ENCODE data around the gene METRN. TPM values are rescaled to one million over a fixed set of nuclear protein-coding genes. Genes with fewer than 3 reads are reported as not detected.

Gene METRN
- total RNA-seq, 4 donors from 2014 or later: 10.0 to 30.9 (median 15.8) TPM

DNA sequence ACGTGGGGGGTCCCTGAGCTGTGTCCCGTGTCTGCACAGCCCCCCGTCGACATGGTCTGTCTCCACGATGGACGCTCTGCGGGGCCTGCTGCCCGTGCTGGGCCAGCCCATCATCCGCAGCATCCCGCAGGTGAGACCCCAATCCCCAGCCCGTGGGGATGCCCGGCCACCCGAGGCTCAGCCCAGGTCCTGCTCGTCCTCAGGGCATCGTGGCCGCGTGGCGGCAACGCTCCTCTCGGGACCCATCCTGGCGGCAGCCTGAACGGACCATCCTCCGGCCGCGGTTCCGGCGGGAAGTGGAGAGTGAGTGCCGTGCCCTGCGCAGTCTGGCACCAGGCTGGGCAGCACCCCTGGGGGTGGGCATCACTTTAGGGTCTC lies 50.6 kb downstream of the METRN start:
- Histone ChIP-seq H3K36me3 (no peaks in the 10 kb centered on the region), H3K4me1 (peaks cover 9% of the 10 kb centered on the region), H3K27me3 (peaks cover 61% of the 10 kb centered on the region), H3K9me3 (no peaks in the 10 kb centered on the region), H3K27ac (no peak overlapping the region), H3K4me3 (no peak overlapping the region)
- 93% methylated on average over 13 of the region's 29 CpGs for WGBS
- DNase-seq (ENCODE audit: low spot score in 2 of 2): no peak
- TF ChIP-seq EP300 (IDR thresholded peaks at IDR 0.05): no peak
- TF ChIP-seq, protein P1, sequence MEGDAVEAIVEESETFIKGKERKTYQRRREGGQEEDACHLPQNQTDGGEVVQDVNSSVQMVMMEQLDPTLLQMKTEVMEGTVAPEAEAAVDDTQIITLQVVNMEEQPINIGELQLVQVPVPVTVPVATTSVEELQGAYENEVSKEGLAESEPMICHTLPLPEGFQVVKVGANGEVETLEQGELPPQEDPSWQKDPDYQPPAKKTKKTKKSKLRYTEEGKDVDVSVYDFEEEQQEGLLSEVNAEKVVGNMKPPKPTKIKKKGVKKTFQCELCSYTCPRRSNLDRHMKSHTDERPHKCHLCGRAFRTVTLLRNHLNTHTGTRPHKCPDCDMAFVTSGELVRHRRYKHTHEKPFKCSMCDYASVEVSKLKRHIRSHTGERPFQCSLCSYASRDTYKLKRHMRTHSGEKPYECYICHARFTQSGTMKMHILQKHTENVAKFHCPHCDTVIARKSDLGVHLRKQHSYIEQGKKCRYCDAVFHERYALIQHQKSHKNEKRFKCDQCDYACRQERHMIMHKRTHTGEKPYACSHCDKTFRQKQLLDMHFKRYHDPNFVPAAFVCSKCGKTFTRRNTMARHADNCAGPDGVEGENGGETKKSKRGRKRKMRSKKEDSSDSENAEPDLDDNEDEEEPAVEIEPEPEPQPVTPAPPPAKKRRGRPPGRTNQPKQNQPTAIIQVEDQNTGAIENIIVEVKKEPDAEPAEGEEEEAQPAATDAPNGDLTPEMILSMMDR (IDR thresholded peaks at IDR 0.05): no peak
- no peak for TF ChIP-seq POLR2AphosphoS5 (IDR thresholded peaks at IDR 0.05)
- no peak for TF ChIP-seq POLR2A (IDR thresholded peaks at IDR 0.05)

- DNase-seq (ENCODE audit: low spot score in 2 of 2): no peak
- no peaks in the 10 kb centered on the region for H3K9me3 ChIP-seq
- WGBS: 84% methylated on average over 23 of the region's 29 CpGs
- peaks cover 66% of the 10 kb centered on the region for H3K27me3 ChIP-seq
- TF ChIP-seq, protein P1 (IDR thresholded peaks at IDR 0.05): no peak
- TF ChIP-seq POLR2AphosphoS5 (IDR thresholded peaks at IDR 0.05) (no peak), POLR2A (IDR thresholded peaks at IDR 0.05) (no peak), EP300 (IDR thresholded peaks at IDR 0.05) (no peak)
- peaks cover 6% of the 10 kb centered on the region for H3K4me1 ChIP-seq
- no peak overlapping the region for H3K27ac ChIP-seq
- H3K36me3 ChIP-seq: no peaks in the 10 kb centered on the region
- H3K4me3 ChIP-seq: no peak overlapping the region
These were observed 51.3 kb downstream of the METRN start for GRCh38 chr16:766008-766819.

GRCh38 chr16:766820-767640 lies 52.1 kb downstream of the METRN start:
- Histone ChIP-seq H3K36me3 (no peaks in the 10 kb centered on the region), H3K4me1 (peaks cover 6% of the 10 kb centered on the region), H3K27me3 (peaks cover 63% of the 10 kb centered on the region), H3K27ac (no peak overlapping the region), H3K4me3 (no peak overlapping the region), H3K9me3 (no peaks in the 10 kb centered on the region)
- DNase-seq (ENCODE audit: low spot score in 2 of 2): no peak
- TF ChIP-seq POLR2AphosphoS5 (IDR thresholded peaks at IDR 0.05): no peak
- no peak for TF ChIP-seq EP300 (IDR thresholded peaks at IDR 0.05)
- no peak for TF ChIP-seq POLR2A (IDR thresholded peaks at IDR 0.05)
- TF ChIP-seq, protein P1 (IDR thresholded peaks at IDR 0.05): no peak
- WGBS: no CpG with 5 or more reads among the region's 48 CpGs

GRCh38 chr16:767743-768235 lies 52.9 kb downstream of the METRN start:
- Histone ChIP-seq H3K4me3 (no peak overlapping the region), H3K27me3 (peaks cover 56% of the 10 kb centered on the region), H3K9me3 (no peaks in the 10 kb centered on the region), H3K4me1 (peaks cover 6% of the 10 kb centered on the region), H3K36me3 (no peaks in the 10 kb centered on the region), H3K27ac (no peak overlapping the region)
- no peak for DNase-seq (ENCODE audit: low spot score in 2 of 2)
- 43% methylated on average over 6 of the region's 38 CpGs for WGBS
- no peak for TF ChIP-seq POLR2AphosphoS5 (IDR thresholded peaks at IDR 0.05)
- TF ChIP-seq EP300 (IDR thresholded peaks at IDR 0.05): no peak
- TF ChIP-seq POLR2A (IDR thresholded peaks at IDR 0.05): no peak
- TF ChIP-seq, protein P1 (IDR thresholded peaks at IDR 0.05): no peak

GRCh38 chr16:768428-768827 lies 53.5 kb downstream of the METRN start:
- TF ChIP-seq EP300 (IDR thresholded peaks at IDR 0.05): no peak
- no peak for TF ChIP-seq POLR2AphosphoS5 (IDR thresholded peaks at IDR 0.05)
- TF ChIP-seq, protein P1 (IDR thresholded peaks at IDR 0.05): no peak

More at GRCh38 chr16:768428-768827, 53.5 kb downstream of the METRN start:
- no peaks in the 10 kb centered on the region for H3K36me3 ChIP-seq
- no peak for DNase-seq (ENCODE audit: low spot score in 2 of 2)
- H3K4me1 ChIP-seq: peaks cover 6% of the 10 kb centered on the region
- 33% methylated on average over 4 of the region's 21 CpGs for WGBS
- H3K4me3 ChIP-seq: no peak overlapping the region
- H3K9me3 ChIP-seq: no peaks in the 10 kb centered on the region
- H3K27me3 ChIP-seq: peaks cover 52% of the 10 kb centered on the region
- H3K27ac ChIP-seq: no peak overlapping the region
